Measurements from ENCODE around the gene HSPB2.
A peak's percentile ranks its signal among the peaks of the same experiment; 100 is the strongest.

- no peak for TF ChIP-seq CTCF (IDR thresholded peaks at IDR 0.05)
- peak; percentile 57 for TF ChIP-seq POLR2A (IDR thresholded peaks at IDR 0.05)
- peak; percentile 95 for TF ChIP-seq POLR2AphosphoS5 (IDR thresholded peaks at IDR 0.05)
Measured at GRCh38 chr11:111911563-111912401, 752 bp upstream of the HSPB2 start, which contains the start of gene CRYAB.
